DMS53 treated with DMSO at 0.1 percent for 48 hours (cell line): ENCODE measurements around the gene PODXL2.

ENCODE experiments used
- DNase-seq: peaks from one replicate; lab custom pipeline; 2025; ENCODE audit not compliant: unreplicated experiment; lab: John Stamatoyannopoulos, UW

The PODXL2 gene

GRCh38 chr3:127628426-127628787 is 578 bp upstream of the PODXL2 start:
- DNase-seq = no peak

- DNase-seq = no peak
These were observed 750 bp downstream of the PODXL2 start for GRCh38 chr3:127629467-127630403.

- DNase-seq = peak; percentile 48
These were observed 2.1 kb downstream of the PODXL2 start for GRCh38 chr3:127630811-127631714.

GRCh38 chr3:127632035-127632820 is 3.2 kb downstream of the PODXL2 start:
- DNase-seq = no peak

GRCh38 chr3:127634653-127635052 is 5.7 kb downstream of the PODXL2 start:
- DNase-seq = no peak

GRCh38 chr3:127637546-127637945 is 8.6 kb downstream of the PODXL2 start:
- DNase-seq = no peak

GRCh38 chr3:127637971-127638370 is 9.0 kb downstream of the PODXL2 start:
- DNase-seq = no peak

- DNase-seq = no peak
These were observed 10.4 kb downstream of the PODXL2 start for GRCh38 chr3:127639173-127640041.

GRCh38 chr3:127640042-127640355 is 11.0 kb downstream of the PODXL2 start:
- no peak for DNase-seq

GRCh38 chr3:127644641-127645370 is 15.8 kb downstream of the PODXL2 start:
- no peak for DNase-seq

- DNase-seq = no peak
These were observed 16.5 kb downstream of the PODXL2 start for GRCh38 chr3:127645371-127646015.

GRCh38 chr3:127646501-127647046 is 17.6 kb downstream of the PODXL2 start:
- no peak for DNase-seq

- no peak for DNase-seq
These were observed 18.3 kb downstream of the PODXL2 start for GRCh38 chr3:127647166-127647844.

GRCh38 chr3:127647845-127648204 is 18.8 kb downstream of the PODXL2 start:
- no peak for DNase-seq

- no peak for DNase-seq
These were observed 21.3 kb downstream of the PODXL2 start for GRCh38 chr3:127650236-127650635.

- DNase-seq = no peak
These were observed 22.7 kb downstream of the PODXL2 start for GRCh38 chr3:127651516-127652172.

- DNase-seq = peak; percentile 37
These were observed 23.4 kb downstream of the PODXL2 start for GRCh38 chr3:127652246-127652995.
